ENCODE measurements around the gene AHNAK. TPM values are rescaled to one million over a fixed set of nuclear protein-coding genes. Genes with fewer than 3 reads are reported as not detected.
A peak's percentile ranks its signal among the peaks of the same experiment; 100 is the strongest.

The AHNAK gene
- total and polyA plus RNA-seq, 4 donors: 22.6 to 110 (median 38.1) TPM

- Histone ChIP-seq H3K27me3 (ENCODE audit: control insufficient read depth in 4 of 4, insufficient read depth in 4 of 4, low read length in 3 of 4) (no peaks in the 10 kb centered on the region), H3K4me3 (ENCODE audit: low read depth in 1 of 3, low read length in 3 of 3) (no peak overlapping the region)
Measured at GRCh38 chr11:62402226-62402959, 144.2 kb downstream of the AHNAK start.

GRCh38 chr11:62401811-62402210 is 144.8 kb downstream of the AHNAK start:
- DNase-seq (ENCODE audit: low spot score): no peak
- TF ChIP-seq ATF3 (IDR thresholded peaks at IDR 0.05) (no peak), JUND (IDR thresholded peaks at IDR 0.05) (no peak), MAX (IDR thresholded peaks at IDR 0.05) (no peak), SP1 (IDR thresholded peaks at IDR 0.05) (no peak), TAF1 (conservative IDR thresholded peaks at IDR 0.05) (no peak), GABPA (IDR thresholded peaks at IDR 0.05 in 1 of 2, conservative IDR thresholded peaks at IDR 0.05 in 1 of 2) (no peak), EGR1 (IDR thresholded peaks at IDR 0.05; ENCODE audit: low read depth in 2 of 2) (no peak), RXRA (IDR thresholded peaks at IDR 0.05) (no peak), HNF4A (conservative IDR thresholded peaks at IDR 0.05) (no peak), FOXA1 (IDR thresholded peaks at IDR 0.05) (no peak), HNF4G (IDR thresholded peaks at IDR 0.05) (no peak), ZBTB33 (IDR thresholded peaks at IDR 0.05) (no peak), NR2F2 (IDR thresholded peaks at IDR 0.05) (no peak)

More at GRCh38 chr11:62402226-62402959, 144.2 kb downstream of the AHNAK start:
- no peaks in the 10 kb centered on the region for H3K36me3 ChIP-seq (ENCODE audit: control insufficient read depth in 4 of 4, insufficient read depth in 3 of 4, low read depth in 1 of 4, low read length in 3 of 4)
- DNase-seq (ENCODE audit: low spot score): no peak
- H3K9ac ChIP-seq (ENCODE audit: low read depth in 1 of 2, low read length in 2 of 2): no peak overlapping the region
- peak overlapping the region in 1 of 2 donors; percentile 25 for H3K27ac ChIP-seq (ENCODE audit: low read depth in 1 of 2, low read length in 2 of 2)
- no peaks in the 10 kb centered on the region for H3K9me3 ChIP-seq (ENCODE audit: control insufficient read depth in 4 of 4, low read length in 3 of 4)
- H3K4me1 ChIP-seq (ENCODE audit: control insufficient read depth in 4 of 4, insufficient read depth in 4 of 4, low read length in 3 of 4): peaks cover 8 to 27% (median 11%) of the 10 kb centered on the region in 4 donors
- 76% methylated on average over 15 of the region's 15 CpGs for WGBS
- no peak for TF ChIP-seq JUND (IDR thresholded peaks at IDR 0.05)
- no peak for TF ChIP-seq ZBTB33 (IDR thresholded peaks at IDR 0.05)
- TF ChIP-seq RAD21 (IDR thresholded peaks at IDR 0.05): no peak
- TF ChIP-seq NR2F2 (IDR thresholded peaks at IDR 0.05): no peak
- TF ChIP-seq REST (IDR thresholded peaks at IDR 0.05): no peak

More at GRCh38 chr11:62401811-62402210, 144.8 kb downstream of the AHNAK start:
- no peak overlapping the region for H3K9ac ChIP-seq (ENCODE audit: low read depth in 1 of 2, low read length in 2 of 2)
- peak overlapping the region in 1 of 2 donors; percentile 25 for H3K27ac ChIP-seq (ENCODE audit: low read depth in 1 of 2, low read length in 2 of 2)
- no peak overlapping the region for H3K4me3 ChIP-seq (ENCODE audit: low read depth in 1 of 3, low read length in 3 of 3)
- 81% methylated on average over 7 of the region's 7 CpGs for WGBS
- H3K36me3 ChIP-seq (ENCODE audit: control insufficient read depth in 4 of 4, insufficient read depth in 3 of 4, low read depth in 1 of 4, low read length in 3 of 4): no peaks in the 10 kb centered on the region
- no peaks in the 10 kb centered on the region for H3K9me3 ChIP-seq (ENCODE audit: control insufficient read depth in 4 of 4, low read length in 3 of 4)
- peaks cover 8 to 27% (median 11%) of the 10 kb centered on the region in 4 donors for H3K4me1 ChIP-seq (ENCODE audit: control insufficient read depth in 4 of 4, insufficient read depth in 4 of 4, low read length in 3 of 4)
- no peaks in the 10 kb centered on the region for H3K27me3 ChIP-seq (ENCODE audit: control insufficient read depth in 4 of 4, insufficient read depth in 4 of 4, low read length in 3 of 4)
